GM19468 (cell line): ENCODE results near the gene GALE.
A peak's percentile ranks its signal among the peaks of the same experiment; 100 is the strongest.
"Not testable (repeated sequence)": the region's sequence is repeated elsewhere in the genome, so short reads cannot be mapped to it uniquely, and the experiment has no call there.

Experiments used
- ATAC-seq: cut with Tn5 transposase; IDR thresholded peaks from one replicate; pipeline ENCODE4 v1.9.1; 2021; ENCODE audit warnings: mild to moderate bottlenecking, moderate library complexity, moderate number of reproducible peaks; ENCODE audit not compliant: unreplicated experiment; ENCODE audit errors: extremely low read depth

The GALE gene

GRCh38 chr1:23800400-23801337, at the start of gene GALE:
GALE (minus strand) TSS chr1:23800754; CDS start chr1:23799007, 1,747 bp downstream.
- ATAC-seq = peak; percentile 69

- no peak for ATAC-seq
These were observed 48.4 kb upstream of the GALE start for GRCh38 chr1:23848673-23849616.

GRCh38 chr1:23847482-23848095, 47.0 kb upstream of the GALE start:
- ATAC-seq = not testable (repeated sequence)

GRCh38 chr1:23845163-23845562, 44.6 kb upstream of the GALE start:
- no peak for ATAC-seq

- ATAC-seq = no peak
These were observed 43.1 kb upstream of the GALE start for GRCh38 chr1:23843644-23844043.

- ATAC-seq = no peak
These were observed 37.9 kb upstream of the GALE start for GRCh38 chr1:23838401-23838866.

- no peak for ATAC-seq
These were observed 37.4 kb upstream of the GALE start for GRCh38 chr1:23837908-23838307.

GRCh38 chr1:23836037-23836436, 35.5 kb upstream of the GALE start:
- no peak for ATAC-seq

GRCh38 chr1:23834156-23834555, 33.6 kb upstream of the GALE start:
- not testable (repeated sequence) for ATAC-seq

GRCh38 chr1:23827717-23828116, 27.2 kb upstream of the GALE start:
- no peak for ATAC-seq

- ATAC-seq = not testable (repeated sequence)
These were observed 26.0 kb upstream of the GALE start for GRCh38 chr1:23826590-23826989.

- no peak for ATAC-seq
These were observed 25.4 kb upstream of the GALE start for GRCh38 chr1:23825762-23826522.

- no peak for ATAC-seq
These were observed 24.7 kb upstream of the GALE start, which contains the start of gene HMGCL for GRCh38 chr1:23825076-23825761. HMGCL (minus strand) TSS chr1:23825429; CDS start chr1:23825415, 14 bp downstream.

GRCh38 chr1:23824711-23825075, 24.1 kb upstream of the GALE start:
- no peak for ATAC-seq

- no peak for ATAC-seq
These were observed 23.2 kb upstream of the GALE start for GRCh38 chr1:23823767-23824166.

- no peak for ATAC-seq
These were observed 17.1 kb upstream of the GALE start for GRCh38 chr1:23817633-23818032.

GRCh38 chr1:23816906-23817305, 16.4 kb upstream of the GALE start:
- no peak for ATAC-seq

- ATAC-seq = no peak
These were observed 15.8 kb upstream of the GALE start for GRCh38 chr1:23816361-23816760.

GRCh38 chr1:23814016-23814415, 13.5 kb upstream of the GALE start:
- ATAC-seq = no peak
